Activated CD4-positive, alpha-beta memory T cell treated with anti-CD3 and anti-CD28 coated beads, Interleukin-2, amount 10 ng/mL, durations not matched to agents 7 days and 5 days (primary cell): ENCODE data around the gene CTXND1. TPM values are rescaled to one million over a fixed set of nuclear protein-coding genes. Genes with fewer than 3 reads are reported as not detected.
A peak's percentile ranks its signal among the peaks of the same experiment; 100 is the strongest.

Experiments
- CTCF ChIA-PET: fragments of 350-600 bp; sonication (Branson Sonifier 250); formaldehyde crosslinking; loops from one replicate; lab custom pipeline; 2021; ENCODE audit warnings: antibody characterized with exemption, inconsistent platforms; lab: Charles Lee
- POLR2A ChIA-PET: fragments of 350-600 bp; sonication (Branson Sonifier 250); formaldehyde crosslinking; loops from one replicate; lab custom pipeline; 2021; ENCODE audit warnings: antibody characterized with exemption; lab: Charles Lee
- DNase-seq: peaks from one replicate; pipeline ENCODE4 v3.0.0-alpha.2; 2020
- H3K27ac Mint-ChIP-seq: one replicate; pipeline ENCODE4 v1.8.0; 2021; ENCODE audit warnings: mild to moderate bottlenecking, mixed read lengths
- H3K27me3 Mint-ChIP-seq: one replicate; pipeline ENCODE4 v1.8.0; 2021; ENCODE audit warnings: mixed read lengths
- H3K36me3 Mint-ChIP-seq: one replicate; pipeline ENCODE4 v1.8.0; 2021; ENCODE audit warnings: low read depth, mixed read lengths
- H3K4me1 Mint-ChIP-seq: one replicate; pipeline ENCODE4 v1.8.0; 2021; ENCODE audit warnings: mixed read lengths
- H3K4me3 Mint-ChIP-seq: one replicate; pipeline ENCODE4 v1.8.0; 2021; ENCODE audit warnings: mild to moderate bottlenecking, mixed read lengths
- H3K9me3 Mint-ChIP-seq: one replicate; pipeline ENCODE4 v1.8.0; 2021; ENCODE audit warnings: mixed read lengths
- total RNA-seq, 2 experiments: library from RNA; stranded (reverse); gene quantifications; one replicate each; pipeline ENCODE4 v1.2.3, GENCODE V29; 2021

The CTXND1 gene
- total RNA-seq, 2 experiments from 2014 or later: not detected

- H3K4me1 Mint-ChIP-seq: no peaks in the 10 kb centered on the region
- H3K27me3 Mint-ChIP-seq: no peaks in the 10 kb centered on the region
These were observed 71.5 kb downstream of the CTXND1 start for GRCh38 chr15:80180468-80180867.

GRCh38 chr15:80179935-80180334 lies 72.1 kb downstream of the CTXND1 start:
- CTCF ChIA-PET: no interaction called here
- no peaks in the 10 kb centered on the region for H3K4me1 Mint-ChIP-seq
- H3K27ac Mint-ChIP-seq: no peak overlapping the region
- no peaks in the 10 kb centered on the region for H3K9me3 Mint-ChIP-seq
- no peaks in the 10 kb centered on the region for H3K27me3 Mint-ChIP-seq
- no peak overlapping the region for H3K4me3 Mint-ChIP-seq
- no peak for DNase-seq
- H3K36me3 Mint-ChIP-seq: peaks cover 37% of the 10 kb centered on the region
- POLR2A ChIA-PET: no interaction called here

More at GRCh38 chr15:80180468-80180867, 71.5 kb downstream of the CTXND1 start:
- H3K27ac Mint-ChIP-seq: no peak overlapping the region
- H3K36me3 Mint-ChIP-seq: peaks cover 43% of the 10 kb centered on the region
- POLR2A ChIA-PET: no interaction called here
- H3K4me3 Mint-ChIP-seq: no peak overlapping the region
- H3K9me3 Mint-ChIP-seq: no peaks in the 10 kb centered on the region
- CTCF ChIA-PET: no interaction called here
- DNase-seq: no peak

GRCh38 chr15:80179025-80179759 lies 72.8 kb downstream of the CTXND1 start:
- DNase-seq: no peak
- H3K9me3 Mint-ChIP-seq: no peaks in the 10 kb centered on the region
- CTCF ChIA-PET: interaction anchor here (0.7 kb wide), 1 partner anchor 185 kb away, joined by 3 read pairs; no protein-coding TSS in a partner anchor
- no peak overlapping the region for H3K27ac Mint-ChIP-seq
- no peak overlapping the region for H3K4me3 Mint-ChIP-seq
- H3K36me3 Mint-ChIP-seq: peaks cover 33% of the 10 kb centered on the region
- H3K27me3 Mint-ChIP-seq: no peaks in the 10 kb centered on the region
- H3K4me1 Mint-ChIP-seq: no peaks in the 10 kb centered on the region
- POLR2A ChIA-PET: no interaction called here

- ChIA-PET POLR2A (no interaction called here), CTCF (interaction anchor here (0.6 to 1.5 kb wide), 2 partner anchors 16 to 774 kb away, joined by 4 to 5 read pairs; no protein-coding TSS in a partner anchor)
- no peaks in the 10 kb centered on the region for H3K9me3 Mint-ChIP-seq
- no peaks in the 10 kb centered on the region for H3K27me3 Mint-ChIP-seq
- no peak for DNase-seq
- H3K4me1 Mint-ChIP-seq: no peaks in the 10 kb centered on the region
- H3K4me3 Mint-ChIP-seq: no peak overlapping the region
- H3K36me3 Mint-ChIP-seq: peaks cover 20% of the 10 kb centered on the region
- H3K27ac Mint-ChIP-seq: no peak overlapping the region
These were observed 74.9 kb downstream of the CTXND1 start for GRCh38 chr15:80177156-80177555.

- Mint-ChIP-seq H3K4me1 (no peaks in the 10 kb centered on the region), H3K4me3 (no peak overlapping the region), H3K27ac (no peak overlapping the region), H3K9me3 (no peaks in the 10 kb centered on the region), H3K27me3 (no peaks in the 10 kb centered on the region), H3K36me3 (peaks cover 20% of the 10 kb centered on the region)
- POLR2A ChIA-PET: no interaction called here
- no peak for DNase-seq
- CTCF ChIA-PET: interaction anchor here (0.6 to 1.5 kb wide), 3 partner anchors 11 to 773 kb away, joined by 4 to 5 read pairs (median 4); no protein-coding TSS in a partner anchor
These were observed 75.6 kb downstream of the CTXND1 start for GRCh38 chr15:80176443-80176842.

- H3K4me3 Mint-ChIP-seq: no peak overlapping the region
- ChIA-PET POLR2A (no interaction called here), CTCF (interaction anchor here (0.9 kb wide), 1 partner anchor 10 kb away, joined by 4 read pairs; no protein-coding TSS in a partner anchor)
- no peaks in the 10 kb centered on the region for H3K4me1 Mint-ChIP-seq
- H3K36me3 Mint-ChIP-seq: peaks cover 25% of the 10 kb centered on the region
- no peaks in the 10 kb centered on the region for H3K9me3 Mint-ChIP-seq
- H3K27ac Mint-ChIP-seq: no peak overlapping the region
- no peak for DNase-seq
- no peaks in the 10 kb centered on the region for H3K27me3 Mint-ChIP-seq
These were observed 76.6 kb downstream of the CTXND1 start for GRCh38 chr15:80175436-80175835.

- POLR2A ChIA-PET: no interaction called here
- H3K27ac Mint-ChIP-seq: no peak overlapping the region
- H3K4me1 Mint-ChIP-seq: no peaks in the 10 kb centered on the region
These were observed 77.8 kb downstream of the CTXND1 start for GRCh38 chr15:80174017-80174746.

GRCh38 chr15:80173022-80173759 lies 78.8 kb downstream of the CTXND1 start:
- POLR2A ChIA-PET: no interaction called here

More at GRCh38 chr15:80174017-80174746, 77.8 kb downstream of the CTXND1 start:
- DNase-seq: no peak
- no peaks in the 10 kb centered on the region for H3K9me3 Mint-ChIP-seq
- peaks cover 26% of the 10 kb centered on the region for H3K36me3 Mint-ChIP-seq
- CTCF ChIA-PET: interaction anchor here (0.7 to 2.9 kb wide), 11 partner anchors 11 to 794 kb away, joined by 3 to 17 read pairs (median 5); no protein-coding TSS in a partner anchor
- H3K4me3 Mint-ChIP-seq: no peak overlapping the region
- no peaks in the 10 kb centered on the region for H3K27me3 Mint-ChIP-seq

GRCh38 chr15:80172401-80172800 lies 79.6 kb downstream of the CTXND1 start:
- Mint-ChIP-seq H3K9me3 (no peaks in the 10 kb centered on the region), H3K27me3 (no peaks in the 10 kb centered on the region), H3K27ac (no peak overlapping the region), H3K4me3 (no peak overlapping the region), H3K36me3 (peaks cover 18% of the 10 kb centered on the region), H3K4me1 (no peaks in the 10 kb centered on the region)
- CTCF ChIA-PET: interaction anchor here (0.8 to 2.9 kb wide), 12 partner anchors 12 to 792 kb away, joined by 3 to 17 read pairs (median 4); partner anchors contain the start of gene ZFAND6
- no peak for DNase-seq
- POLR2A ChIA-PET: interaction anchor here (1.4 kb wide), 1 partner anchor 19 kb away, joined by 4 read pairs; no protein-coding TSS in a partner anchor

More at GRCh38 chr15:80173022-80173759, 78.8 kb downstream of the CTXND1 start:
- Mint-ChIP-seq H3K4me3 (no peak overlapping the region), H3K36me3 (peaks cover 23% of the 10 kb centered on the region), H3K27me3 (no peaks in the 10 kb centered on the region), H3K27ac (no peak overlapping the region), H3K9me3 (no peaks in the 10 kb centered on the region), H3K4me1 (no peaks in the 10 kb centered on the region)
- peak; percentile 78 for DNase-seq
- CTCF ChIA-PET: interaction anchor here (0.7 to 2.9 kb wide), 16 partner anchors 10 to 793 kb away, joined by 3 to 17 read pairs (median 4); partner anchors contain the start of gene ZFAND6

GRCh38 chr15:80171787-80172186 lies 80.2 kb downstream of the CTXND1 start:
- H3K9me3 Mint-ChIP-seq: no peaks in the 10 kb centered on the region
- ChIA-PET CTCF (interaction anchor here (0.5 to 2.9 kb wide), 10 partner anchors 12 to 791 kb away, joined by 3 to 17 read pairs (median 4); partner anchors contain the start of gene ZFAND6), POLR2A (interaction anchor here (1.4 kb wide), 1 partner anchor 18 kb away, joined by 4 read pairs; no protein-coding TSS in a partner anchor)
- no peak for DNase-seq
- H3K4me3 Mint-ChIP-seq: no peak overlapping the region
- H3K4me1 Mint-ChIP-seq: no peaks in the 10 kb centered on the region
- no peaks in the 10 kb centered on the region for H3K27me3 Mint-ChIP-seq
- peaks cover 14% of the 10 kb centered on the region for H3K36me3 Mint-ChIP-seq
- H3K27ac Mint-ChIP-seq: no peak overlapping the region

- ChIA-PET CTCF (no interaction called here), POLR2A (no interaction called here)
- no peaks in the 10 kb centered on the region for H3K9me3 Mint-ChIP-seq
- no peak overlapping the region for H3K27ac Mint-ChIP-seq
- no peak overlapping the region for H3K4me3 Mint-ChIP-seq
- peaks cover 9% of the 10 kb centered on the region for H3K36me3 Mint-ChIP-seq
- no peak for DNase-seq
- H3K4me1 Mint-ChIP-seq: no peaks in the 10 kb centered on the region
- H3K27me3 Mint-ChIP-seq: no peaks in the 10 kb centered on the region
These were observed 81.4 kb downstream of the CTXND1 start for GRCh38 chr15:80170596-80170995.

- no peaks in the 10 kb centered on the region for H3K4me1 Mint-ChIP-seq
- H3K9me3 Mint-ChIP-seq: no peaks in the 10 kb centered on the region
- H3K27me3 Mint-ChIP-seq: no peaks in the 10 kb centered on the region
- DNase-seq: no peak
- no peak overlapping the region for H3K27ac Mint-ChIP-seq
- no peak overlapping the region for H3K4me3 Mint-ChIP-seq
- POLR2A ChIA-PET: no interaction called here
- CTCF ChIA-PET: no interaction called here
- H3K36me3 Mint-ChIP-seq: peaks cover 9% of the 10 kb centered on the region
These were observed 82.2 kb downstream of the CTXND1 start for GRCh38 chr15:80169768-80170357.
